Activated CD8-positive, alpha-beta memory T cell treated with anti-CD3 and anti-CD28 coated beads, Interleukin-2, amount 50 U/mL, for 24 hours (primary cell): ENCODE data around the gene PTPRF.
"Not testable (repeated sequence)": the region's sequence is repeated elsewhere in the genome, so short reads cannot be mapped to it uniquely, and the experiment has no call there.

Experiments
- DNase-seq: peaks from one replicate; pipeline ENCODE4 v3.0.0-alpha.2; 2020; ENCODE audit errors: extremely low read depth

PTPRF gene

GRCh38 chr1:43634721-43635120 is 104.0 kb downstream of the PTPRF start:
- DNase-seq = no peak

GRCh38 chr1:43636006-43636641 is 105.4 kb downstream of the PTPRF start:
- DNase-seq = no peak

GRCh38 chr1:43637267-43637666 is 106.6 kb downstream of the PTPRF start:
- DNase-seq = no peak

- DNase-seq = not testable (repeated sequence)
These were observed 107.7 kb downstream of the PTPRF start for GRCh38 chr1:43638381-43638780.

- no peak for DNase-seq
These were observed 109.5 kb downstream of the PTPRF start for GRCh38 chr1:43639976-43640794.

GRCh38 chr1:43644558-43644957 is 113.9 kb downstream of the PTPRF start:
- DNase-seq = no peak

- DNase-seq = no peak
These were observed 114.8 kb downstream of the PTPRF start for GRCh38 chr1:43645461-43645860.

GRCh38 chr1:43647331-43647730 is 116.6 kb downstream of the PTPRF start:
- DNase-seq = not testable (repeated sequence)

GRCh38 chr1:43648221-43648847 is 117.7 kb downstream of the PTPRF start:
- DNase-seq = no peak

GRCh38 chr1:43648876-43649477 is 118.3 kb downstream of the PTPRF start:
- no peak for DNase-seq

GRCh38 chr1:43650310-43651085 is 119.8 kb downstream of the PTPRF start:
- peak; percentile 85 for DNase-seq

- DNase-seq = no peak
These were observed 120.5 kb downstream of the PTPRF start for GRCh38 chr1:43651188-43651587.

GRCh38 chr1:43651902-43652301 is 121.2 kb downstream of the PTPRF start:
- DNase-seq = no peak

- no peak for DNase-seq
These were observed 122.7 kb downstream of the PTPRF start for GRCh38 chr1:43653339-43653738.

GRCh38 chr1:43653893-43654292 is 123.2 kb downstream of the PTPRF start:
- DNase-seq = no peak

- DNase-seq = no peak
These were observed 125.3 kb downstream of the PTPRF start for GRCh38 chr1:43655953-43656352.

- no peak for DNase-seq
These were observed 128.8 kb downstream of the PTPRF start for GRCh38 chr1:43659212-43660166.

GRCh38 chr1:43660355-43660754 is 129.7 kb downstream of the PTPRF start:
- DNase-seq = no peak

GRCh38 chr1:43664369-43664768 is 133.7 kb downstream of the PTPRF start:
- no peak for DNase-seq

GRCh38 chr1:43666608-43667007 is 135.9 kb downstream of the PTPRF start:
- DNase-seq = no peak
